Measurements from ENCODE around the gene SH3YL1. TPM values are rescaled to one million over a fixed set of nuclear protein-coding genes. Genes with fewer than 3 reads are reported as not detected.

Gene SH3YL1
- total RNA-seq, 1 donor from 2014 or later, result 33.3 TPM

GRCh38 chr2:193141-193671, 70.6 kb downstream of the SH3YL1 start:
- intact Hi-C loops (cut with micrococcal nuclease), result no loop called here
- Mint-ChIP-seq H3K4me1 (no peaks in the 10 kb centered on the region), H3K4me3 (no peak overlapping the region), H3K36me3 (ENCODE audit: low read depth) (no peaks in the 10 kb centered on the region), H3K9me3 (peaks cover 5% of the 10 kb centered on the region), H3K27ac (no peak overlapping the region), H3K27me3 (no peaks in the 10 kb centered on the region)
- DNase-seq, result no peak
- no peak for TF ChIP-seq CTCF (IDR thresholded peaks at IDR 0.05)
- CTCF ChIA-PET, result no interaction called here
- no peak for ATAC-seq (ENCODE audit: low read depth)
- POLR2A ChIA-PET, result no interaction called here

GRCh38 chr2:191311-192190, 72.3 kb downstream of the SH3YL1 start:
- Mint-ChIP-seq H3K36me3 (ENCODE audit: low read depth) (no peaks in the 10 kb centered on the region), H3K4me3 (no peak overlapping the region), H3K27ac (no peak overlapping the region), H3K4me1 (no peaks in the 10 kb centered on the region), H3K9me3 (peaks cover 9% of the 10 kb centered on the region), H3K27me3 (no peaks in the 10 kb centered on the region)
- POLR2A ChIA-PET, result no interaction called here
- intact Hi-C loops (cut with micrococcal nuclease), result no loop called here
- no peak for TF ChIP-seq CTCF (IDR thresholded peaks at IDR 0.05)
- CTCF ChIA-PET, result no interaction called here
- no peak for ATAC-seq (ENCODE audit: low read depth)
- DNase-seq, result no peak

- TF ChIP-seq CTCF (IDR thresholded peaks at IDR 0.05), result no peak
- no peaks in the 10 kb centered on the region for H3K36me3 Mint-ChIP-seq (ENCODE audit: low read depth)
- POLR2A ChIA-PET, result no interaction called here
- H3K27me3 Mint-ChIP-seq, result peaks cover 3% of the 10 kb centered on the region
- DNase-seq (no peak), ATAC-seq (ENCODE audit: low read depth) (no peak)
- H3K9me3 Mint-ChIP-seq, result peaks cover 11% of the 10 kb centered on the region
- intact Hi-C loops (cut with micrococcal nuclease), result no loop called here
- no peak overlapping the region for H3K27ac Mint-ChIP-seq
- H3K4me3 Mint-ChIP-seq, result no peak overlapping the region
- CTCF ChIA-PET, result no interaction called here
- no peaks in the 10 kb centered on the region for H3K4me1 Mint-ChIP-seq
These were observed 76.0 kb downstream of the SH3YL1 start for GRCh38 chr2:187825-188224.

- H3K27ac Mint-ChIP-seq, result no peak overlapping the region
- no peak for TF ChIP-seq CTCF (IDR thresholded peaks at IDR 0.05)
- ATAC-seq (ENCODE audit: low read depth), result no peak
- H3K36me3 Mint-ChIP-seq (ENCODE audit: low read depth), result no peaks in the 10 kb centered on the region
- intact Hi-C loops (cut with micrococcal nuclease), result no loop called here
- no peak for DNase-seq
- peaks cover 9% of the 10 kb centered on the region for H3K9me3 Mint-ChIP-seq
- no peak overlapping the region for H3K4me3 Mint-ChIP-seq
- H3K4me1 Mint-ChIP-seq, result no peaks in the 10 kb centered on the region
- ChIA-PET POLR2A (no interaction called here), CTCF (no interaction called here)
- peaks cover 3% of the 10 kb centered on the region for H3K27me3 Mint-ChIP-seq
These were observed 78.6 kb downstream of the SH3YL1 start for GRCh38 chr2:185221-185620.

GRCh38 chr2:184695-185094, 79.1 kb downstream of the SH3YL1 start:
- ChIA-PET CTCF (no interaction called here), POLR2A (no interaction called here)
- H3K27me3 Mint-ChIP-seq, result peaks cover 3% of the 10 kb centered on the region
- no peak overlapping the region for H3K27ac Mint-ChIP-seq
- intact Hi-C loops (cut with micrococcal nuclease), result no loop called here
- H3K9me3 Mint-ChIP-seq, result peaks cover 9% of the 10 kb centered on the region
- ATAC-seq (ENCODE audit: low read depth) (no peak), DNase-seq (no peak)
- H3K36me3 Mint-ChIP-seq (ENCODE audit: low read depth), result no peaks in the 10 kb centered on the region
- H3K4me1 Mint-ChIP-seq, result no peaks in the 10 kb centered on the region
- TF ChIP-seq CTCF (IDR thresholded peaks at IDR 0.05), result no peak
- no peak overlapping the region for H3K4me3 Mint-ChIP-seq
